GM18498 (cell line): ENCODE measurements around the gene WNK3.
"Not testable (repeated sequence)": the region's sequence is repeated elsewhere in the genome, so short reads cannot be mapped to it uniquely, and the experiment has no call there.

ENCODE experiments used
- ATAC-seq: cut with Tn5 transposase; IDR thresholded peaks from one replicate; pipeline ENCODE4 v1.9.1; 2021; ENCODE audit warnings: mild to moderate bottlenecking, moderate library complexity; ENCODE audit not compliant: unreplicated experiment

Gene WNK3

DNA sequence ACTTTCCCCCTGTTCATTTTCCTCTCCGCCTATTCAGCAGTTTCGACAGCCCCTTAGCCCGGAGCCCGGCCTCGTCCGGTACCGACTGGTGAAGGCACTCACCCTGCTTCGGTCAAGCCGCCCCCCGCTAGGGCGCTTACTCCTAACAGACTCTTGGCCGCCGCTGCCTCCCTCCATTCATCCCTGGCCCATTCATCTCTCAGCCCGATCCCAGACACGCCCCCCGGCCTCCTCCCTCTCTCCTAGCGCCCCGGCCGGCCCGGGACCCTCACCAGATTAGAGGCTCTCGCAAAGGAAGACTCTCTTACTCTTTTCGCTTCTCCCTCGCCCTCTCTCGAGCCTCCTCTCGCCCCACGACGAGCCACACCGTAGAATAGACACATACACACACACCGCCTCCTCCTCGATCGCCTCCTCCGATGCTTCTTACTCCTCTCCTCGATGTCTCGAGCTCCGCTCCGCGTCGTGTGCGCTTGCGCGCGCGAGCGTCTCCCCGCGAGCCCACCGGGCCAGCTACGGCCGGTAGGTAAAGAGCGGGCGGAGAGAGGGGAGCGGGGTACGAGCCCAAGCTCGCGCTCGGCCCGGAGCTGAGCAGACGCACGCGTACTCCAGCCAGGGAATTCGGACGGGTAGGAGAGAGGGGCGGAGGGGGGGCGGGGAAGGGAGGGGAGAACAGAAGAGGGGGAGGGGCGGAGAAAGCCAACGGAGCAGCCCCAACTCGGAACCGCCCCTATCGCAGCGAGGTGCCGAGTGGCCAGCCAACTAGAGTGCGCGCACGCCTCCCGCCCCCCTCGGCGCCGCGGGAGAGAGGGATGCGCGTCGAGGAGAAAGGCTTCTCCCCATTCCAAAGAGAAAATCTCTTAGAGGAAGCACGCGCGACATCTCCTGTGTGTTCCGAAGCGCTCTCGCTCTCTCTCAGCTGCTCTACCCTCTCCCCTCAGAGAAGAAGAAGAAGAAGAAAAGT lies at the start of gene WNK3:
WNK3 (minus strand) TSS at position 633 of the 964 bp plus-strand sequence.
- ATAC-seq, result no peak

DNA sequence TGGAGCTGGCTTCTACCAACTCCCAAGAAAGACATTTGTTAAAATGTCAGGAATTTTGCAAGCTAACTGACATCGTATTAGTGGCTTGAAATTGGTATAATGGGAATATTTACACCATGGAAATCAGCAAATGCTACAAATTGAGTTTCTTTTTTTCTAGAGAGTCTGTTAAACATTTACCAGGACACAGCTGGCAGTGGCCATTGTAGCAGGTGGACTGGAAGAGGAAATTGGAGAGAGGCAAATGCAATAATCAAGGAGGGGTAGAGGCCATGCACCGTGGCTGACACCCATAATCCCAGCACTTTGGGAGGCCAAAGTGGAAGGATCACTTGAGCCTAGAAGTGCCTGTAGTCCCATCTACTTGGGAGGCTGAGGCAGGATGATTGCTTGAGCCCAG lies 49.4 kb upstream of the WNK3 start:
- ATAC-seq, result no peak

DNA sequence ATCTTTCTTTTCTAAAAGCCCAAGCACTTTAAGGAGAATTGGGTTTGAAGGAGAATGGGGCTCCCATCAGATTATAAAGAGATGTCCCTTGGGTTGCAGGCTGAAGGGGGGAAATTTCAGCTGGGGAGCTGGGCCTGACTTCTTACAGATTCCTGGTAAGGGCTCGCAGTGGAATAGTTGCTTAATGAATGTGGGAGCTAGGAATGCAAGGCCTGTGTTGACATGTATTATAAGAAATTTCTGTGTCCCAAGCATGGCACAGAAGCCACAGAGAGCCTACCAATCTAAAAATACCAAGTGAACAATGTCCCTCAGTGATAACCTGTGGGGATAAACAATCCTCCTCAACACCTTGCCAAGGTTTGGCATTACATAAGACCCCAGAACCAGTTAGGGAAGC lies 39.3 kb upstream of the WNK3 start:
- ATAC-seq, result no peak

DNA sequence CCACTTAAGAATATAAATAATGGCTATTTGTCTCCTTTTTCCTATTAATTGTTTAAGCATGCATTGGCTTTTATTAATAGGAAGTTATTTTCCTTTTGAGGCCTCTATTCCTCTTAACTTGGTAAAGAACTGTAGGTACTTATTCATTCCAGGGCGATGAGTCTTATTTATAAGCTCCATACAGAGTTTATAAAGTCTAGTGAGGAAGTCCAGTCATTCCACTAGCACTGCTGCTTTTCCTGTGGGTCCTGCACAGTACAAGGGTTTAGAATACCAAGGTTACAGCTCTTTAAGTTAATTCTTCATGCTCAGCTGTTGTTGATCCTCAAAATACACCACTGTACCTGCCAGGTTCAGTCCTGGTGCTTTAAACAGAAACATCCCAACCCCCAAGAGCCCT lies 28.5 kb upstream of the WNK3 start:
- ATAC-seq, result no peak

DNA sequence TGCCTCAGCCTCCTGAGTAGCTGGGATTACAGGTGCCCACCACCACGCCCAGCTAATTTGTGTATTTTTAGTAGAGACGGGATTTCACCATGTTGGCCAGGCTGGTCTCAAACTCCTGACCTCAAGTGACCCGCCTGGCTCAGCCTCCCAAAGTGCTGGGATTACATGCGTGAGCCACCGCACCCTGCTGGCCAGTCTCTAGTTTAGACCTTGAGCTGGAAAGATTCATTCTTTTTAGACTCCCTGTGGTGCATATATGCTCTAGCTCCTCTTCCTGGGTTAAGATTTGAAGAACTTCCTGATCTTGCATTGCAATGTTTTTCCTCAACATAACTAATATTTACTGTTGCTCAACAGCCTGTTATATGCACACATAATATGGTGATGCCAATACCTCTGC lies 26.8 kb upstream of the WNK3 start:
- not testable (repeated sequence) for ATAC-seq

DNA sequence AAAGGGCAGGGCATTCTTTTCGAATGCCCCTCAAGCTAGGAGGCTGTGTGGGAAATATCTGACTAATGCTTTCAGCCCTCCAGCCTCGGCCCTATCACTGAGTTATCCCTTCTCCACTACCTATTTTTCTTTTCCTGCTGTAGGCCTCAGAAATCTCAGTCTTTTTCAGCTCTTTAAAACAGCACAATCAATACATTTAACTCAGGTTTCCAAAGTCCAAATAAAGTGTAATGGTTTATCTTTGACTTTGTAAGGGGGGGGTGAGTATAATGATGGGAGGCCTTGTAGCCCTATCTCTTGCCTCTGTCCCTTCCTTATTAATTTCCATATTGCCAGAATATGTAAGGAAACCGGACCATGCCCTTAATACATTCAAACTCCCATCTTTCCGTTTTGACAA lies 1.6 kb upstream of the WNK3 start:
- no peak for ATAC-seq

DNA sequence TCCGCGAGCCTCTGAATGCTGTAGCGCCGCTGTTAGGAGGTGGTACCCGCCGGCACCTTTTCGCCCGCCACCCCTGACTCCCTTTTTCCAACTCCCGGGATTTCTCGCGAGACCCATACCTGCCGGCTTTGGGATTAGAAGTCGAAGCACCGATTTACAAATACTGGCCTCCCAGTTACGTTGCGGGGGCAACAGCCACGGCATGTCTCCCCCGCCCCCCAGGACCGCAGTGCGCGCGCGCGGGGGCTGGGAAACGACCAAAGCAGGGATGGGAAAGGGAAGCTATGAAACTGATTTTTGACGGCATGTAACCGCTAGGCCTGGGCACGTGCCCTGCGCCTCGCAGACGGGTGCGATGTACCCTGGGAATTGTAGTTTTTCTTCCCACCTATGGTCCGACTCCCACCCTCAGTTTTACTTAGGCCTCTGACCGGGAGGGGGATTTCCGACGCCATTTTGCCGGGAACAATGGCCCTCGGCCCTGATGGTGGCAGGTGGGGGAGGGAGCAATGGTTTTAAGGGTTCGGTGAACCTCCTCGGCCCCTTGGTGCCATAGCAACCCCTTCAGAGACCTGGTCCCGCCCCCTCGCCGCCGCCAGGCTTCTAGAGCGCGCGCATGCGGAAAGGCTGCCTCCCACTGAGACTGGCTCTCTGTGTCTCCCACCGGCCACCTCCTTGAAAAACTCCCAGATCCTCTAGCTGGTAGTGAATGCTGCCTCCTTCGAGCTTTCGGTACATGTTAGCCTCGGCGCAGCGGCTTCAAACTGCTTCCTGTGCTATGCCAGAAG lies 772 bp upstream of the WNK3 start:
- ATAC-seq, result no peak

DNA sequence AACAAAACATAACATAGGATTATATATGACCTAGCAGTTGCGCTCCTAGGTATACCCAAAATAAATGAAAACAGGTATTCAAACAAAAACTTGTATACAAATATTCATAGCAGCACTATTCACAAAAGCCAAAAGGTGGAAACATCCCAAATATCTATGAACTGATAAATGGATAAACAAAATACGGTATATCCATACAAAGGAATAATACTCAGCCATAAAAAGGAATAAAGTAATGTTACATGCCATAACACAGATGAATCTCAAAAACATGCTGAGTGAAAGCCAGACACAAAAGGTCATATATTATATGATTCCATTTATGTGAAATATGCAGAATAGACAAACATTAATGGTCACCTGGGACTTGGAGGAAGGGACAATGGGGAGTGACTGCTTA lies 5.2 kb downstream of the WNK3 start:
- no peak for ATAC-seq

DNA sequence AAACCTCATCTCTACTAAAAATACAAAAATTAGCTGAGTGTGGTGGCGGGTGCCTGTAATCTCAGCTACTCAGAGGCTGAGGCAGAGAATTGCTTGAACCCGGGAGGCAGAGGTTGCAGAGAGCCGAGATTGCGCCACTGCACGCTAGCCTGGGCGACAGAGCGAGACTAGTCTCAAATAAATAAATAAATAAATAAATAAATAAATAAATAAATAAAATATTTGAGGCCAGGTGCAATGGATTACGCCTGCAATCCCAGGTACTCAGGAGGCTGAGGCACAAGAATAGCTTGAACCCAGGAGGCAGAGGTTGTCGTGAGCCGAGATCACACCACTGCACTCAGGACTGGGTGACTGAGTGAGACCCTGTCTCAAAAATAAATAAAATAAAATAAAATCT lies 20.5 kb downstream of the WNK3 start:
- ATAC-seq, result not testable (repeated sequence)

DNA sequence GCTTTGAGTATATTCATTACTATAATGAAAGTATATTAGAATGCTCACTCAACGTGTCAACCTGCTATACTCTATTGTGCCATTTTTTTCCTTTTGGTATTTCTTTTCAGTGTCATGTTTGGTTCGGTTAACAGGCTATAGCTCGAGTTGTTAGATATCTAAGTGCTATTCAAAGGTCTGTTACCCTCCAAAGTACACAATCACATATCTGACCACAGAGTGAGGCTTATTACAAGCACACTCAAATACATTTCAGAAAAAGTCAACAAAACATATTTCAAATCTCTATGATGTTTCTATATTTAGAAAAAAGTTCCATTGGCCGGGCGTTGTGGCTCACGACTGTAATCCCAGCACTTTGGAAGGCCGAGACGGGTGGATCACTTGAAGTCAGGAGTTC lies 32.8 kb downstream of the WNK3 start:
- ATAC-seq, result no peak

DNA sequence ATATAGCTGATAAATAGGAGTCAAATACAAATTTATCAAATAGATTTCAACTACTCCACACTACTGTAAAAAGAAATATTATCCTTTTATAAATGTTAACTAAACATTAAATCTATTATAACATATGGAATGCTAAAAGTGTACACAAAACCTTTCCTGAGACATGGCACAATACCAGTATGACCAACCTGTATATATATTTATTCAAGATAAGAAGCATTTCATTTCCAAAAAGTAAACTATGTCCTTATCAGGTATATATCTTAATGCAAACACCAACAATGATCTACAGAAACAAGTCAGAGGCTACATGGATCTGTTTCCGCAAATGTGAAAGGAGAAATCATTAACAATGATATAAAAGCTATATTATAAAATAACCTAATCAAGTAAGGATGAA lies 37.8 kb downstream of the WNK3 start:
- ATAC-seq, result no peak

DNA sequence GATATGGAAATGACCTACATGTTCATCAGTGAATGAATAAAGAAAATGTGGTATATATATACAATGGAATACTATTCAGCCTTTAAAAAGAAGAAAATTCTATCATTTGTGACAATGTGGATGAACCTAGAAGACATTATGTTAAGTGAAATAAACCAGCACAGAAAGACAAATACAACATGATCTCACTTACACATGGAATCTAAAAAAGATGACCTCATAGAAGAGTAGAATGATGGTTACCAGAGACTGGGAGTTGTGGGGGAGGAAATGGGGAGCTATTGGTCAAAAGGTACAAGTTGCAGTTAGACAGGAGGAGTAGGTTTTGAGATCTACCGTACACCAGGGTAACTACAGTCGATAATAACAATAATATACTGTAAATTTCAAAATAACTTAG lies 51.5 kb downstream of the WNK3 start:
- no peak for ATAC-seq

DNA sequence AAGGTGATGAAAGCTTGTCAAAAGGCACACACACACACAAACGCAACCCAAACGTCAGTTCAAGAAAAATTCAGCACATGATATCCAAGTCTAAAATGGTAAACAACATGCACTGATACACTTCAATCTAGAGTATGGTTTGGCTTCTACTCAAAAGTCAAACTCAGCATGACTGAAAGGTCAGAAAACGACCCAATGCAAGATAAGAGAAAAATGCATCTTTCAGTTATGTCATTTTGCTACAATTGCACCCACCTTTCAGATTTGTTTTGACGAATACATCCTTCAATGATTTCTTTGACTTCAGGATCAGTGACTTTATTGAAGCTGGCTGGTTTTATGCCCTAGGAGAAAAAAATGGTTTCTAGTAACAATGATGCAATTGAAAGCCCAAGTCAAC lies 56.3 kb downstream of the WNK3 start:
- no peak for ATAC-seq

DNA sequence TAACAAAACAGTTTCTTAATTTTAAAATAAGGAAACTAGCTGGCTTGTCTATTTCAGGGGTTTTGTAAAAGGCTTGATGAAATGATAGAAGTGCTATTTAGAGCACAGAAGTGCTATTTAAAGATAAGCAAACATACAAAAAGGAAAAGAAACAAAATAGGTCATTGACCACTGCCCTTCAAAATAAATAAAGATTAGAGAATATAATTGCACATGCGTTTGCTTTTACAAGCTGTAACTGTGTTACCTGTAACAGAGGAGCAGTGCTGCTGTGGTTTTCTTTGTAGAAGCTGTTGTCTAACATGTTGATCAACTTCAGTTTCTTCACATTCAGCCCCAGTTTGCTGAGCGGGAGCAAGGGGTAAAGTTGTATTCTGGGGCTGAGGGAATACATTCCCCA lies 63.5 kb downstream of the WNK3 start:
- no peak for ATAC-seq

DNA sequence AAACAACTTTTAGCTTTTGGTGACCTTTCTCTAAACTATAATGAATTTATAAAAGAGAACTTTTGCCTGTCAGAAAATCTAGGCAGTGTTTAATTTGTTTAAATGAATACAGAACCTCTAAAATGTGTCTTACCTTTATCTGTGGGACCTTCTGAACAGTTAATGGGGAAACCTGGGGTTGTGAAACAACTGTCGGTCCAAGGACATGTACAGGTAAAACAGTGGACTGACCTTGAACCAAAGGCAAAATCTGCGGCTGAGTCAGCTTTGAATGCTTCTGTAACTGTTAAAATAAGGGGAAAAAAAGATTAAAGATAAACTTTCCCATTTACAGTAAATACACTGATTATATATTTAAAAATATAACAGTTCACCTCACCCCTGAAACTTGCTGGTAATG lies 65.1 kb downstream of the WNK3 start:
- no peak for ATAC-seq

DNA sequence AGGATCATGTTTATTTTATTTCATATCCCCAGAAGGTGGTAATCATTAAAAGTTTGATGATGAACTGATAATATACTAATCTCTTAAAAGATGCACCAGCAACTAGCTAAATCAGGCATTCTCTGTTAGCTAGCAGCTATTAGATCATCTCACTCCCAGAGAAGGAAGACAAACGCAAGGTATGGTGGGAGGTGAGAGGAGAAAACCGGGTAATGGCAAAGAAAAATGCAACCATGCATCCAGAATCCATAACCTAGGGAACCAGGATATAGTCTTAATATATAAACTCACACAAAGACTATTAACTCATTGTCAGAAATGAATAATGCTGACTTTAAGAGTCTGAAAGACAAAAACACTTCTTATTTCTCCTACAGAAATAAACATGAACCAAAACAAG lies 66.1 kb downstream of the WNK3 start:
- ATAC-seq, result no peak

DNA sequence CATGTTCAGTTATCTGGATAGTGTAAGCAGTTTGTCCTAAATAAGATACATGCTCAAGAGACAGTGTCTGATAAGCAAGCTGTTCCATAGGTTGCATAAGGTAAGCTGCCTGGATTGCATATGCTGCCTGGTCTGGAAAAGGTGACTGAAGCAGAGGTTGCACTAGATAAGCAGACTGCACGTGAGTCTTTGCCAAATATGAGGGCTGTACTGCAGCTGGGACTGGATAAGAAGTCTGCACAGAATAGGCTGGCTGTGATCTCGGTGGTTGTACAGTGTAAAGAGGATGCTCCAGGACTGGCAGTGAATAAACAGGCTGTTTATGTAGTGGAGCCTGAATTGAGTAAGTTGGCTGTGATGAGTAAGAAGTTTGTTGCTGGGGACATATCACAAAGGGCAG lies 68.9 kb downstream of the WNK3 start:
- ATAC-seq, result no peak

DNA sequence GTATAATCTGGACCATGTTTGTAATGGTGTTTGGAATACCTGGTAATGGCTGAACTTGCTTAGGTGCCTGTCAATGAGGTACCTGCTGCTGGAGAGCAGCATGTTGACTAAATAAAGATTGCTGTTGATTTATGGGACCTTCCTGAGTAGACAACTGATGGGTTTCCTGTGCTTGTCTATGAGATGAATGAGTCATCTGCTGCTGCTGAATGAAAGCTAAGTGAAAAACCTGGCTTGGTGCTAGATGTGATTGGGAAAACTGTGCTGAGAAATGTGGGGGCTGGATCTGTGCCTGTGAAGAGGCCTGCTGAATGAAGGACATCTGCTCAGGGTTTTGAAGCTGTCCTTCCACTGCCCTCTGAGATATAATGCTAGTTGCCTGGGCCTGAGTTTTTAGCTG lies 69.6 kb downstream of the WNK3 start:
- ATAC-seq, result no peak

DNA sequence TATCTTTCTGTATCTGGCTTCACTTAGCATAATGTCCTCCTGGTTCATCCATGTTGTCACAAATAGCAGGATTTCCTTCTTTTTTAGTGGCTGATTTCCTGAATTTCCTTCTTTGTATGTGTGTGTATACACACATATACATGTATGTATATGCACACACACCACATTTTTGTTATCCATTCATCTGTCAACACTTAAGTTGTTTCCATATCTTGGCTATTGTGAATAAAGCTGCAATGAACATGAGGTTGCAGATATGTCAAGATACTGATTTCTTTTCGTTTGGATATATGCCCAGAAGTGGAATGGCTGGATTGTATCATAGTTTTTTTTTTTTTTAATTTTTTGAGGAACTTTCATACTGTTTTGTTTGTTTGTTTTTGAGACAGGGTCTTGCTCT lies 76.2 kb downstream of the WNK3 start:
- ATAC-seq, result no peak

DNA sequence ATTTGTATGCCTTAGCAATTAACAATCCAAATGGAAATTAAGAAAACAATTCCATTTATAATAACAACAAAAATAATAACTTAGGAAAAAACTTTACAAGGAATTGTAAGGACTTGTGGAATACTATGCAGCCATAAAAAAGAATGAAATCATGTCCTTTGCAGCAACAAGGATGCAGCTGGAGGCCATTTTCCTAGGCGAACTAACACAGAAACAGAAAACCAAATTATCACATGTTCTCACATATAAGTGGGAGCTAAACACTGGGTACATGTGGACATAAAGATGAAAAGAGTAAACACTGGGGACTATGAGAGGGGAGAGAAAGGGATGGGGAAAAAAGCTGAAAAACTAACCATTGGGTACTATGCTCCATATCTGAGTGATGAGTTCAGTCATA lies 77.4 kb downstream of the WNK3 start:
- ATAC-seq, result no peak

DNA sequence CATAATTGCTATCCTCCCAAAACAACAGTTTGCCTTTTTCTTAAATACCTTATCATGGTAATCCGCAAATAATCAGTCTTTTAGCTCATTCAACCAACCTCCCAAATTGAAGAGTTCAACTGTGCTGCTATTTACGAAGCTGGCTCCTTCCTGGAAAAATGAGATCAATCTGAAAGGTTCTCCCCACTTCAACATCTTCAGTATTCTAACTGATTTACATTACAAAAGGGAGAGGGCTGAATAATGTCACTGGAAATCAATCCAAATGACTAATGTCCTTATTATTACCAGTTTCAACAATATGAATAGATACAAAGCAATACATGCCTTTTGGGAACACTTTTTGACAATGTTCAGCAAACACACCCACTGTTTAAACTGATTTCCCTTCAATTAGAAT lies 86.2 kb downstream of the WNK3 start:
- ATAC-seq, result no peak

DNA sequence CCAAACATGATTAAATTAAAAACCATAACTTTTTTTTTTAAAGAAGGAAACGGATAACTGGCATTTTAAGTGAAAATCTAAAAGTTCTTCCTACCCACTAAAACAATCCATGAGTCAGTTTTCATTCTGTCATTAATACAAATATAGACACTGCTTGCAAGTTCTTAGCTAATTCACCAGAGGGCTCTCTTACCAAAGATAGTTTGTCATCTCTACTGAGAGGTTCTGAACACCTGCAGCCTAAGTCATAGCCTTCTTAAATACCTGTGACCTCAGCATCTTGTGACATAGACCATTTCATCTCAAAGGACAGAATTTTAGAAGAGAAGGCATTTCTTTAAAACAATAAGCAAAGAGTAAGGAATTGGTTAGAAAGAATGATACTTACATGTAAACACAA lies 109.5 kb downstream of the WNK3 start:
- ATAC-seq, result no peak
